Stimulated activated CD4-positive, alpha-beta T cell treated with anti-CD3 and anti-CD28 coated beads, Interleukin-1b, Interleukin-23, amount 100 ng/mL, for 24 hours (primary cell): ENCODE data around the gene SLC8A1.

Experiments used
- DNase-seq, 4 experiments: peaks; one replicate each; pipeline ENCODE4 v3.0.0-alpha.2; 2020; ENCODE audit warnings: low read depth in 4 of 4, low spot score in 1 of 4

SLC8A1 gene

DNA sequence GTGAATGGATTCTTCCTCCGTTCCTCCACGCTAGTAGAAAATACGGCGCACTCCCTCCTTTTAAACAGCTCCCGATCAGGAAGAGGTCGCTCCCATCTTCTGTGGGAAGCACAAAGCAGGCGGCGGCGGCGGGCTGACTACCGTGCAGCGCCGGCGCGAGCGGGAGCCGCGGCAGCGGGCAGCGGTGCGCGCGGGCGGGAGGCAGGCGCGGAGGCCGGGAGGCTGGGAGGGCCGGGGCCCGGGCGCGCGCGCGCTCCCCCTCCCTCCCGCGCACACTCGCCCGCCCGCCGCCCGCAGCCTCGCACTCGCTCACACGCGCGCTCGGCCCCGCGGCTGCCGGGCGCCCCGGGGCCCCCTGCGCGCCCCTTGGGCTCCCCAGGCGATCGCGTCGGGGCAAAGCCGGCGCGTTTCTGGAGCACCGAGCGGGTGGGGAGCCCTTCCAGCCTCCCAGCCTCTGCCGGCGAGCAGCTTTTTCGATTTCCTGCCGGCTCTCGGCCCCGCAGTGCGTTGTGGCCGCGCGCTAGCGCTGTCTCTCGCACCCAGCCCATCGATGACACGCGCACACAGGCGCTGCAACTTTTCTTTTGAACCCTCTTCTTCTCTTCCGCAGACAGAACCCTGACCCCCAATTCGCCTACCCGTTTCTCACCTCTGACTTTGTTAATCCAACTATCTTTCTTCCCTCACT is at the start of gene SLC8A1:
Gene SLC8A1, minus strand, starts transcription at position 173 of the 688 bp plus-strand sequence.
- no peak for DNase-seq

DNA sequence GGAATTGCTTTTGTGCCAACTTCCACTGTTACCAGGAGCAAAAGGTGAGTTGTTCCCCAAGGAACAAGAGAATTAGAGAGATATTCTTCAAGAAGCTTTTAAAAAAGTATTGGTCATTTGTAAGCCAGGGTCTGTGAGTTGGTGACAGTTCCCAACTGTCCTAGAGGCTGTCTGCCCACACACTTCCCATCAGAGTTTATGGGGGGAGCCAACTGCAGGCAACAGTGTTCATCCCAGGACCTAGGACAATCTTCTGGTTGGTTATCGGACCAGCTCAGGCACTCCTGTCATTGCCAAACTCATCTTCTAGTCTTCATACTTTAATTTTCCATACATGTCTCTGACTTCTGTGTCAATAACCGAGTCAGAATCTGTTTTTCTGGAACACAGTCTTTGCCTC is 47.5 kb upstream of the SLC8A1 start:
- DNase-seq = no peak

DNA sequence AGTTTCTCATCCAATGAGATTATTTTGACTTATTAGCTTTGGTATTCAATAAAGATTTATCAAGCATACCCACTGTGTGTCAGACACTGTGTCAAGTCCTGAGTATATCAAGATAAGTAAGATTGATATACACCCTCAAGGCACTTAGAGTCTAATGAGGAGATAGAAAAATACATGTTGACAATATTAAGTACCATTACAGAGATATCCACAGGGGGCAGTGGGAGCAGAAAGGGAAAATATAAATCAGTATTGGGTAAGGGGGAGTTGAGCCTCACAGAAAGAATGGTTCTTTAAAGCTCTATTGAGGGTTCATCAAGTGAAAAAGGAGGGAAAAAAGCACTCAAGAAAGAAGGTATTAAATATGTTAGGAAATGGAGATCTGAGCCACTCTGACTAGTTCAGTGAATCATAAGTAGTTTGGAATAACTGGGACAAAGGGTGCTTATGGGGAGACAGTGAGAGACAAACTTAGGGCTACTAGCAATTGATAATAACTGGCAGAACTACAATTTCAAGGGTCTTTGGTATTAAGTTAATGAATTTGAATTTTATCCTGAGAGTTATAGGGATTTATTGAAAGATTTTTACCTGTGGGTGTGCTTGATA is 45.5 kb upstream of the SLC8A1 start:
- no peak for DNase-seq

DNA sequence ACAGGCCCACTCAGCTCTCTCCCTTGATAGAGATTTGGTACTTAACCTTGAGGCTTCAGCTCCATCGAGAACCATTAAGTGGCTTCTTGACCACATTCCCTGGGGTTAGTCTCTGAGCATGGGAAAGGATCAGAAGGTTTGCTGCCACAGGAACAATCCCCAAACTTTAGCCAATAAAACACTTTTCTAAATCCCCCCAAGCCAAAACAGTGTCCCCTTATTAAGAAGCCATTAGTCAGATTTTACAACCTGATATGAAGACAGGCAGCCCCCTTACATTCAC is 37.7 kb upstream of the SLC8A1 start:
- no peak for DNase-seq

DNA sequence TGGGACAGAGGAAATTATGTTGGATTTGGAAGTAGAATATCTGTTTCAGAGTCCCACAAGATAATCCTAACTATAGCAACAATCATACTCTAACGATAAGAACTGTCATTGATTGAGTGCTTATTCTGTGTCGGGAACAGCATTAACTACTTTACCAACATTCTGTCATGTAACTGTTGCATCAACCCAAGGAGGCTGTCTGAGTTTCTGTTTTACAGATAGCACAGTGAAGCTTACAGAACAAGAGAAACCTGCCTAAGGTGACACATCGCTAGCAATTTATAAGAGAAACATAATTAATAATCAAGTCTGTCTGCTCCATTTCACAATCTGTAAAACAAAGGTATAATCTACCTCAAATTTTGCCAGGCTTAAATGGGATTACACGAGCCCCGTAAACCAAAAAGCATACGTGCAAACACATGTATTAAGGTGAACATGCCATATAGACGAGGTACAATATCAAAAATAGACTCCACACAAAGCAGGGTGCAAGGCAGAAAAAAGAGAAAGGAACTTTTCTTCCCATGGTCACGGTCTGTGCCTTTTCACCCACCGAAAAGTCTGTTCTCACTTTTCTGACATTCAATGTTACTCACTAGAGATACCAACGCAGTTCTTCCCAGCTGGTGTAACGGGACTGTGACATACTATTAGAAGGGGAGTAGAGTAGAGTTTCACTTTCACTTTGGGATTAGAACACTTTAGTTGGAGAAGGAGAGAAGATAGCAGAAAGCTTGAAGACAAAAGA is 37.2 kb upstream of the SLC8A1 start:
- DNase-seq = no peak

DNA sequence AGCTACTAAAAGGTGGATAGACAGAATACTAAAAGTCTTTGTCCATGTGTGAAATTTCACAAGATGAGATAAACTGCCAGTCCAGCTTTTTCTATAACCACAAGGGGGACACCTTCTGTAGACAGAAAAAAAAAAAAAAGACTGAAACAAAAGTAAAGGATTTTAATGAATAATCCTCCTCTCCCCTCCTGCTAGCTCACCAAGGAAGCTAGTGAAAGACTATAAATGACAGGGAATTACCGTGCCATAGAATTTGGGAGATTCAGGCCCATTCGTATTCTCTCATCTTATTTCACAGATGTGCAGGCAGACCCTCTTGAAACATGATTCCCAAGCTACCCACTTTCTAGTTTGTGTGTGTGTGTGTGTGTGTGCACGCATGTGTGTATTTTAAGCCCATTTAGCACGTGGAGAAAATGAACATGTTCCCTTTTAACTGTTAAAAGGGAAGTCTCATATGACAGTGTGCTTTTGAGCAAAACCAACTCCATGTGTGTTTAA is 36.3 kb upstream of the SLC8A1 start:
- DNase-seq = no peak

DNA sequence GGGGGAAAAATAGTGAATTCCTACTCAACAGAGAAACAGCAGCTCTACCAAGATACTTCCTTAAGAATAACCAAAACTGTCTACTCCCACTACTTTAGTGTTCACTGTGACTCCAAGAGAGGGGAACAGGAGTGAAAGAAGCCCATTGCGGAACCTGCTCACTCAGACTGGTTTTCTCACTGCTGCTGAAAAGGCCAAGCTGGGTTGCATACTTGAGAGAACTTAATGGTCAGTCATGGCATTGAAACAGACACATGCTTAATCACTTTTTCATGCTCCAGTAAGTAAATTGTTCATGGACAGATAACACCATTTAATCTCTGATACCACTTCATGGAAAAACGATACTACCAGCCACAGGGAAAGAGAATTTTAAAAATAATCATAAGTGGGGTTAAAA is 35.7 kb upstream of the SLC8A1 start:
- DNase-seq = no peak

DNA sequence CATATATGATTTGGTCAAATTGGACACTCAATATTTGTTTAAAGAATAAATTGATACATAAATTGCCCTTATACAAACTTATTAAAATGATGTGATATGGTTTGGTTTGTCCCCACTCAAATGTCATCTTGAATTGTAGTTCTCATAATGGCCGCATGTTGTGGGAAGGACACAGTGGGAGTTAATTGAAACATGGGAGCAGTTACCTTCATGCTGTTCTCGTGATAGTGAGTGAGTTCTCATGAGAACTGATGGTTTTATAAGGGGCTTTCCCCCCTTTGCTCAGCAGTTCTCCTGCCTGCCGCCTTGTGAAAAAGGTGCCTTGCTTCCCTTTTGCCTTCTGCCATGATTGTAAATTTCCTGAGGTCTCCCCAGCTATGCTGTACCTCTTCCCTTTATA is 34.0 kb upstream of the SLC8A1 start:
- DNase-seq = no peak

DNA sequence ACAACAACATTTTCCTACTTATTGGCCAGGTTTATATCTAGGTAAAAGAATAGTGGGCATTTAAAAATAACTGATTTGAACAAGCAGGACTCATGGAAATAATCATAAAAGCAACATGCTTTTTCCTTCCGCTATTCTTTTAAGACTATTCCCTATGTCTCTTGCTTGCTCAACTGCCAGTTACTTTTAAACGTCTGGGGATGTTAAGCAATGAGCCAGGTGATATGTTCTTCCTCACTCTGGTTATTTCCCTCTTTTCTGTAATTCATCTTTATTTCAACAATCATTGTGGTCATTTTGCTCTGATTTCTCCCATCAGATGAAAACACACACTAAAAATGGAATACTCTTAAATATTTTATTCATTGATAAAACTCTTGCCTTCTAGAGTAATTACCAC is 33.4 kb upstream of the SLC8A1 start:
- no peak for DNase-seq

DNA sequence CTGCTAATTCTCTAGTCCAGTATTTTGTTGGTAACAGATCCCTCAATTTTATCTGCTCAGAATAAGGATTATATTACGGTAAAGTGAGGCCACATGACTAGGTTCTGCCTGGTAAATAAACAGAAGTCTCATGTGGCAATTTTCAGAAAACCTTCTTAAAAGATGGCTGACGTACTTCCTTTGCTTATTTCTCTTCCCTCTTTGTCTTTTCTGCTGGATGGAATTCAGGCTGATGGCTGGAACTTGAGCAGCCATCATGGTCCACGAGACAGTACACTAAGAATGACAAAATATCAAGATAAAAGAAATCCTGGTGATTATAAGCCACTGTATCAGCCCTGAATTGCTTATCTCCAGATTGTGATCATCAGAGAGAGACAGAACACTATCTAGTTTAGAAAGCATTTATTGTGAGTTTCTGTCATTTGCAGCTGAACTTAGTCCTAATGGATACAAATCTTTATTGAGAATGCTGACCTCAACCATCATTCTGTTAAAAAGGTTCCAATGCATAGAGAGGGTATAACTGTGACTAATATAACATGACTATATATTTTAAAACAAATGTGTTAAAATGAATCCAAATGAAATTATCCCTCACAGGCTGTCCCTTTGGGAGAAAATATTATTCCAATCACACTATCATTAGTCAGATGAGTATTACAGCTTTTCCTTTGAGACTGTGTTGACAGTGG is 31.8 kb upstream of the SLC8A1 start:
- no peak for DNase-seq

DNA sequence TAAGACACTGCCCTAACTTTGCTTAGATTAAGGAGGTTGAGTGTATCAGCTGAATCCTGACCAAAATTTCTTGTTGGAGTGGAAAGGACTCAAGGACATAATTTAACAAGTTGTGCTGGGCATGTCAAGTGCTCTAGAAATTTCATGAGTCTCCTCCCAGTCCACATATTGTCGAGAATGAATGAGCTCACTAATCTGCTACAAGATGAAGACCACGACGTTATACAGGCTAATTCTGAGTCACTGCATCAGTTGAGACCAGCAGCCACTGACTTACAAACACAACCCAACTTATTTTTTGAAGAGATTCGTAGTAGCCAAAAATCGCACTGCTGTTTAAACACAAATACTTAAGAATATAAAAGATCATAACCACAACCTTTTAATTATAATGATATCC is 28.7 kb upstream of the SLC8A1 start:
- no peak for DNase-seq

DNA sequence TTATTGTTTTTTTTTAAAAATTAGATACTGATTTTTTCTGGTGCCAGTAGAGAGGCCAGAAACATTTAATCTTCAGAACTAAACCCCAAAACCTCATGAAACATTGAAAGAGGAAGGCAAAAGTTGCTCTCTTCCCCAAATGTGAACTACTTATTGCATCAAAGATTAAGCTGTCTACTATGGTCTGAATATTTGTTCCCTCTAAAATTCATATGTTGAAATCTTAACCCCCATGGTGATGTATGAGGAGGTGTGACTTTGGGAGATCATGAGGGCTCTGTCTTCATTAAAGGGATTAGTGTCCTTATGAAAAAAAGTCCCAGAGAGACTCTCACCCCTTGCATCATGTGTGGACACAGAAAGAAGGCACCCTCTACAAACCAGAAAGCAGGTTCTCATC is 28.2 kb upstream of the SLC8A1 start:
- DNase-seq = no peak

DNA sequence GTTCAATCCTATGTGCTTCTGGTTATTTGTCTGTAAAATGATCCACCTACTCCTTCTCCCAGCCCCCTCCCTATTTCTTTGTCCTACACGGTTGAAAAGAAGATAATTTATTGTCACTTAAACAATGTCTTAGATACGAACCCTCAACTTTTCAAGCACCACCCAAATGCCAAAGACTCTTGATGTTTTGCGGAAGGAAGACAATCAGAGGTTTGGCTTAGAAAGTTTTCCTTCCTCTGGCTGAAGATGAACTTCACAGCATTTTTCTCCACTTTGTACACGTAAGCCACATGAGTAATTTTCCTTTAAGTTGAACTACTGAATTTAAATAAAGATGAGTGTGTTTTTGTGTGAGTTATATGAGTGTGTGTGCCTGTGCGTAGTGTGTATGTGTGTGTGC is 25.5 kb upstream of the SLC8A1 start:
- DNase-seq = no peak

DNA sequence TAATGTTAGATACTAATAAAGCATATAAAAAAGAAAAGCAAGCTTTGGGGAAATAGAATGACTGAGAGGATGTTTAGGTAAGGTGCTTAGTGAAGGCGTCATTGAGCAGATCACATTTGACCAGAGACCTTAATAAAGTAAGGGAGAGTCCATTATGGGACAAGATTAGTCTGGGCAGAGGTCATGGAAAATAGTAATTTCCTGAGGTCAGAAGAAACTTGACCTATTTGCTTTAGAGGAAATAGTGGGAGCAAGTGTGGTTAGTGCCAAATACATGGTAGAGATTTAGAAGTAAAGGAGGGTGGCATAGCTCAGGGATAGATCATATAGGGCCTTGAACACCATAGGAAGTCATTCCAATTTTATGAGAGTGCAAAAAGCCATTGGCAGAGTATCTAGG is 24.5 kb upstream of the SLC8A1 start:
- no peak for DNase-seq

DNA sequence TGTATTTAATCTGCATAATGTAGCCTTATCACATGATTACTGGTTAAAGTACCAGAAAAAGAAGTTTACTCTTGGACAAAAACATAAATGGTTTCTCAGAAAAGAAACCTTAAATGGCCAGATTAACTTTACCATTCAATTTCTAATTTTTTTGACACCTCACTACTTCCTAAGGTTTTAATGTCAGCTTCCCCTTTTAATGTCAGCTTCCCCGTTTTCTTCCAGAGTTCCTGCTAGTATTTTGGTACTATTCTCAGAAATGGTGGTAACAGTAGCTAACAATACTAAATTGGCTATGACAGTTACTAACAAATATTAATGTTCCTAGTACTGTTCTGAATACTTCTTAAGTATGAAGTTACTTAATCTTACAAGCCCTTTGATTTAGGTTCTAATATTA is 22.4 kb upstream of the SLC8A1 start:
- DNase-seq = no peak

DNA sequence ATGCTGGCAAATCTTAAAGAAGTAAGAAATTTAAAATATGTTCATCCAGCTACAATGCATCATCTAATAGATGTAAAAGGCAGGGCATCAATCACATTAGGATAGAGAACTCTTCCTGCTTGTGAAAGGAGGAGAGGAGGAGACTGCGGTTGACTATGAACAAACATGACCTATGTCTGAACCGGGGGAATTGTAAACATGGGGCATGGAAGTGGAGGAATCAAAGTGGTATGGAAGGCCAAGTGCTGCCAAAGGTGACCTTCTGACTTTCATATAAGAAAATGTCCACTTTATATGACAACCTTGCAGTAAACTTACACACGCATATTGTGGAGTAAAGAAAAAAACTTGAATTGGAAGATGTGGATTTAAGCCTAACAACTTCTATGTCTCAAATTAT is 20.0 kb upstream of the SLC8A1 start:
- no peak for DNase-seq

DNA sequence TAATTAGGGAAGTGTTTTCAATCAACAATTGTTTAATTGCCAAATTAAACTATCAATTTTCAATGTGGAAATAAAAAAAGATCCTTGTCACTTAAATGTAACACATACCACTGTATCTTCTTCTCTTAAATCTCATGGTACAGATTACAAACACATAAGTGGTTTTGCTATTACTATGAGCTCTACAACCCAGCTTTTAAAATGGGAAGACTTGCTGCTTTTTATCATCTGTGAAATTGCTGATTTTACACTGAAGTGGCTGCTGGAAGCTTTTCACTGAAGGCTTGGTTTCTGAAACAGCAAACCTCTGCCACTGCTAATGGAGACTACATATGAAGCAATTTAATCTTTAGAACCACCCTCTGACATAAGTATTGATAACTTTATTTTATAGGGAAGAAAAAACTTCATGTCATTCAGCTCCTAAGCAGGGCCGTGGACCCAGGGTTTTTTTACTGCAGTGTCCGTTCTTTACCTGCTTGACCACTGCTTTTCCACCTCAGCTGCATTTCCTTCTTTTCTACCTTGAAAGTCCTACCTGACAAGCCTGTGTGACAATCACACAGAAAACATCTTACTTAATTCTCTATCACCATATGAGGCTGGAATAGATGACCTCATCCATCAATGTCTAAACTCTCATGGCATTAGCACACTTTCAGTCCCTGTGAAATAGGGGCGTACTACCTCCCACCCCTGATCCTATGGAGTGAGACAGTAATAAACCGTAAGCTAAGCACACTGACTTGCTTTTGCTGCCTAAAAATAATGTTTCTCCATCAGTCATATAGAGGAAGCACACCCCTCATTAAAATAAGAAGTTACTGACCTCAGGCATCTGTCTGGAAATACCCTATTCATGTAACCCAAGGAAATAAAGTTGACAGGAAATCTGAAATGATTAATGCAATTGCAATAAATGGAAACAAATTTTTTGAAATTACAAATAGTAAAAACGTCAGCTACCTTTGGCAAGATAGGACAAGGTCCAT is 19.2 kb upstream of the SLC8A1 start:
- DNase-seq = no peak

DNA sequence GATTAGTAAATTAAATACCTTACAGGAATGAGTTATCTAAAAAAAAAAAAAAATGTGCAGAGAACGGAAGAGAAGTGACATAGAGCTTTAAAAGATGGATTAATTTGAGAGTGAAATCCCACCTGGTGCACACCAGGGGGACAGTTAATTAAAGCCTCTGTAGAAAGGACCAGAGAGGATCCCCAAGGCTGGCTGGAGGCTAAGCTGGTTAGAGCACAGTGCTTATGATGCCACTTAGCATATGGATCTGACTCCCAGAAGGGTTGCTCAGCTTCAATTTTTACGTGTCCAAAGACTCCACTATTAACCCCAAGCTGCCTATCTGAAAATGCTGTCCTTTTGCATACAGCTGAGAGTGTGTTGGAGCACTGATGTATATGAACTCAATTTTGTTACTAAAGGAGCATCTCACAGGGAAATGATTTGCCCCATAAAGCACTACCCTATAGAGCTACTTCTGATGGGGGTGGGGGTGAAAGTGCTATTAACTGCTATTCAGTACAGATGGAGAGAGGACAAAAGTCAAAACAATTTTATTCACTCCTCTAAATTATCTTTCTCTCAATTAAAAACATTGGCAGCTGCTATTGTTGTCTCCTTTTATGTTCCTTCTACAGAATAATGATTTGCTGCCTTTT is 15.2 kb upstream of the SLC8A1 start:
- no peak for DNase-seq

DNA sequence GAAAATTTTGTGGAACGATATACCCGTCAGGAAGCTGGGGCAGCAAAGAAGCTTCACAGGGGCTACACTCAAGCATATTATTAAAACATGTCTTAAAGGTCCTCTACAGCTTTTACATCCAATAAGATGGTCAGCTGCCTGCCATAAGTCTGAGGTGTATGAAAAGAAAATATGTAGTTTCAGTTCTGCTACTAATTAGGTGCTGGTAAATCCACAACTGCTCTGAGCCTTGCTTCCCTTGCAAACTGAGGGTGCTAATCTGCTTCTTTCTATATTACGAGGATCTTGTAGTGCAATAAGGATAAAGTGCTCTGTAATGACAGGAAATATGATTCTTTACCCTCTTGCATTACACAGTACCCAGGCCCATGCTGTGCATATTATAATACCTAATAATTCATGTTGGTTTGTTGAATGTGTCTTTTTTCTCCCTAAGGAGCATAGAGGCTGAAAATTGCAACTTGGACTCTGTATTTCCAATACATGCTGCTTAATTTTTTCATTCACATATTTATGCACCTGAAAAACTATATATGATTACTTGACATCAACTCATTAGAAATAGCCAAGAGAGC is 14.5 kb upstream of the SLC8A1 start:
- DNase-seq = no peak

DNA sequence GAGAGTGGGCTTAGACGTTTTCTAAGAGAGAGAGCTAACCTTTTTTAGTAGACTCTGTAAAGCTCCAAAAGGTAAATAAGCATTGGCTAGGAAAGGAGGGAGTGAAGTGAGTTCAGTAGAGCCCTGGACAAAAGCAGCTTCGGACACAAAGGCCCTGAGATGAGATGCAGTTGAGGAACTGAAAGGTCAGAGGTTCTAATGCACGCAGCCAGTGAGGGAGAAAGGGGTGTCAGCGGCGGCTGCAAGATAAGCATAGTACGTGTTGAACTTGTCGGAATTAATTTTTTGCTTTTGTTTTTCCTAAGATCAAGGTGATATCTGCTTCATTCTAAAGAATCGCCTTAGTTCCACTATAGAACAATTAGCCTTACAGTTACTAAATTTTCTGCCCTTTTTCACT is 11.2 kb upstream of the SLC8A1 start:
- no peak for DNase-seq
